GM10248 (cell line): ENCODE measurements around the gene GPS1.

ENCODE experiments used
- CTCF ChIA-PET: fragments of 300-600 bp; sonication (Branson Sonifier 250); formaldehyde crosslinking; extraction: SDS; loops from one replicate; lab custom pipeline; 2021; ENCODE audit warnings: antibody characterized with exemption; lab: Yijun Ruan, JAX
- POLR2A ChIA-PET: fragments of 350-650 bp; sonication (Branson Sonifier 250); formaldehyde crosslinking; extraction: SDS; loops from one replicate; lab custom pipeline; 2020; ENCODE audit warnings: antibody characterized with exemption; lab: Yijun Ruan, JAX
- DNase-seq: peaks from one replicate; pipeline ENCODE4 v3.0.0; 2012; ENCODE audit errors: extremely low spot score
- TF ChIP-seq, protein P1 (sequence below): IDR thresholded peaks from 2 replicates; pipeline ENCODE4 v1.5.1; 2012; ENCODE audit warnings: mild to moderate bottlenecking, low read depth; ENCODE audit errors: extremely low read depth, missing control alignments, control extremely low read depth

GPS1 gene

GRCh38 chr17:82007228-82007494 lies 44.5 kb upstream of the GPS1 start:
- CTCF ChIA-PET, result interaction anchor here (0.9 kb wide), 1 partner anchor 13 kb away, joined by 3 read pairs; no protein-coding TSS in a partner anchor
- POLR2A ChIA-PET, result no interaction called here
- no peak for DNase-seq
- TF ChIP-seq, protein P1, sequence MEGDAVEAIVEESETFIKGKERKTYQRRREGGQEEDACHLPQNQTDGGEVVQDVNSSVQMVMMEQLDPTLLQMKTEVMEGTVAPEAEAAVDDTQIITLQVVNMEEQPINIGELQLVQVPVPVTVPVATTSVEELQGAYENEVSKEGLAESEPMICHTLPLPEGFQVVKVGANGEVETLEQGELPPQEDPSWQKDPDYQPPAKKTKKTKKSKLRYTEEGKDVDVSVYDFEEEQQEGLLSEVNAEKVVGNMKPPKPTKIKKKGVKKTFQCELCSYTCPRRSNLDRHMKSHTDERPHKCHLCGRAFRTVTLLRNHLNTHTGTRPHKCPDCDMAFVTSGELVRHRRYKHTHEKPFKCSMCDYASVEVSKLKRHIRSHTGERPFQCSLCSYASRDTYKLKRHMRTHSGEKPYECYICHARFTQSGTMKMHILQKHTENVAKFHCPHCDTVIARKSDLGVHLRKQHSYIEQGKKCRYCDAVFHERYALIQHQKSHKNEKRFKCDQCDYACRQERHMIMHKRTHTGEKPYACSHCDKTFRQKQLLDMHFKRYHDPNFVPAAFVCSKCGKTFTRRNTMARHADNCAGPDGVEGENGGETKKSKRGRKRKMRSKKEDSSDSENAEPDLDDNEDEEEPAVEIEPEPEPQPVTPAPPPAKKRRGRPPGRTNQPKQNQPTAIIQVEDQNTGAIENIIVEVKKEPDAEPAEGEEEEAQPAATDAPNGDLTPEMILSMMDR, result no peak

- TF ChIP-seq, protein P1, result no peak
- POLR2A ChIA-PET, result no interaction called here
- no peak for DNase-seq
- CTCF ChIA-PET, result interaction anchor here (0.9 kb wide), 1 partner anchor 13 kb away, joined by 3 read pairs; no protein-coding TSS in a partner anchor
These were observed 44.0 kb upstream of the GPS1 start for GRCh38 chr17:82007495-82008257.

DNA sequence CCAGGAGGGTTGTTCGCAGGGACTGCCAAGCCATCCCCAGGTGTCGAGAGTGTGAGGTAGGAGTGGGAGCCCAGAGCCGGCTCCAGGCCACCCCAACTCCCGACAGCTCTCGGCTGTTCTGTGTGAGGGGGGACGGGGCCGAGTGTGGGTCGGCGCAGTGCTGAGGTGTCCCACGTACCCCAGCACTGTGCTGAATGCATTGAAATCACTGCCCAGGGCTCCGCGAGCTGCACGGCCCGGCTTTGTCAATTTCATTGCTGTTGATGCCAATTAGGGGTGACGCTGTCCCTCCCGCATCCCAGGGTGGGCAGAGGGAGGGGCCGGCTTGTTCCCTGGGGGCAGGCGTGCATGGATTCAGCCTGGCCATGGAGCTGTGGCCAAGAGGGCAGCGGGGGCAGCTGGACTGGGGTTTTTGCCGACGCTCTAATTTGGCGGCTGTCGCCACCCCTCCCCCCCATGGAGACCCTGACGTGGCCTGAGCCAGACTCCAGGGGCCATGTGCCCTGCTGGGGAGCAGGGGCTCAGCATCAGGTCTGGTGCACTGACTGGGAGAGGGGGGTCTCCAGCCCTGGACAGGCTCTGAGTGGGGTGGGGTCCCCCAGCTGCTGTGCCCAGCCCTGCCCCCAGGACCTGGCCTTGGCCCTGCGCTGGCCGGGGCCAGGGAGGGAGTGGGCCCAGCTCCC lies 43.3 kb upstream of the GPS1 start:
- ChIA-PET CTCF (interaction anchor here (1.5 to 2.6 kb wide), 2 partner anchors 12 to 22 kb away, joined by 6 to 14 read pairs; no protein-coding TSS in a partner anchor), POLR2A (no interaction called here)
- no peak for DNase-seq
- TF ChIP-seq, protein P1, result no peak

GRCh38 chr17:82008941-82009405 lies 42.7 kb upstream of the GPS1 start:
- DNase-seq, result no peak
- ChIA-PET POLR2A (no interaction called here), CTCF (interaction anchor here (1.5 to 2.6 kb wide), 2 partner anchors 11 to 21 kb away, joined by 6 to 14 read pairs; no protein-coding TSS in a partner anchor)
- TF ChIP-seq, protein P1, result no peak

GRCh38 chr17:82009413-82009812 lies 42.3 kb upstream of the GPS1 start:
- POLR2A ChIA-PET, result no interaction called here
- no peak for DNase-seq
- CTCF ChIA-PET, result interaction anchor here (1.5 to 2.6 kb wide), 2 partner anchors 11 to 21 kb away, joined by 6 to 14 read pairs; no protein-coding TSS in a partner anchor
- TF ChIP-seq, protein P1, result no peak
